Loucy (cell line): ENCODE data around the gene GIGYF2.

ENCODE experiments used
- CTCF ChIP-seq: fragments of 200-600 bp; sonication (generic); conservative IDR thresholded peaks from 2 replicates; pipeline ENCODE4 v1.5.1; 2014; ENCODE audit warnings: mild to moderate bottlenecking, antibody characterized with exemption, low read length
- EZH2phosphoT487 ChIP-seq: fragments of 200-600 bp; IDR thresholded peaks from 2 replicates; pipeline ENCODE4 v1.6.1; 2018; ENCODE audit warnings: antibody characterized with exemption, mild to moderate bottlenecking, moderate library complexity, borderline replicate concordance

- no peak for TF ChIP-seq CTCF
- TF ChIP-seq EZH2phosphoT487 = no peak
These were observed 173.1 kb downstream of the GIGYF2 start, which contains the start of gene SNORC for GRCh38 chr2:232870018-232870765.
